GM04503 (cell line): ENCODE results near the gene PCYOX1L.

Experiments used
- DNase-seq: peaks from one replicate; pipeline ENCODE4 v3.0.0-alpha.2; 2012; ENCODE audit warnings: low read depth

PCYOX1L gene

DNA sequence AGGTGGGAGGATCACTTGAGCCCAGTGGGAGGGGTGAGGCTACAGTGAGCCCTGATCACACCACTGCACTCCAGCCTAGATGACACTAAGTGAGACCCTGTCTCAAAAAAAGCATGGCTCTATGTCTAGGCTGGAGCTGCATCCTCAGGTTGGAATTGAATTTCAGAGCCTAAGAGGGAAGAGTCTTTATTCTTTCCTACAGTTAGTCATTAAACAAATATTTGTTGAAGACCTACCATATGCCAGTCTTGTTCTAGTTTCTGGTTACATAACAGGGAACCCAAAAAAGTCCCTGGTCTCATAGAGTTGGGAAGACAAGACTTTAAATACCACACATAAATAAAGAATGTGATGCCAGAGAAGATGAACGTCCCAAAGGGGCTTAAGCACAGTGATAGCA is 19.5 kb upstream of the PCYOX1L start:
- no peak for DNase-seq

DNA sequence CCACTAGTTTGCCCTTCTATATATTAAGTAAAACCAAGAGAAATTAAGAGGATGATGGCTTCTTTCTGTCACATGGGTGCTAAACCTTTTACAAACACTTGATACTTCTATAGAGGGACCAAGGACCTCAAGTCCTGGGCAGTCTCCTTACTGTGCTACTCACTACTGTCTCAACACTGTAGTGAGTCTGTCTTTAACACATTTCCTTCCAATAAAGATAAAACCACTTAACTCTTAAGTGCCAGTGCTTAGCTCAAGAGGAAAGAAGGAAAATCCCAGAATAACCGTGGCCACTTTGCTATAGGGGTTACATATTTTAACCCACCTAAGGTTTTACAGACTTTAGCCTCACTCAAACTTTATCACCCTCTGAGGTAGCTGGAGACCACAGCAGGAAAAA is 16.9 kb upstream of the PCYOX1L start:
- DNase-seq: no peak

DNA sequence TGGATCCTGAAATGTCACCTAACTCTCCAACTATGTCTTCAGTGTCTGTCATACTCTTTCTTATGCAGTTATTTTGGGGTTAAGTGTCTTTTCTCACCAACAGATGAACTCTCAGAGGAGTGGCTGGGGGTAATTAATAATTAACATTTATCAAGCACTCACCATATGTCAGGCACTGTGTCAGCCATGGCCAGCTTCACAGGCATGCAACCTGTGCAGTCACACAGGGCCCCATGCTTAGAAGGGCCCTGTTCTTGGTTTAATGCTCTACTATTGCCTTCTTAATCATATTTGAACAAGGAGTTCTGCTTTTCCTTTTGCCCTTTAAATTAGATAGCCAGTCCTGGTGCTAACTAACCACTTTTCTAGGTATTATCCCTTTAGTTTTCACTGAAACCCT is 16.0 kb upstream of the PCYOX1L start:
- DNase-seq: no peak

DNA sequence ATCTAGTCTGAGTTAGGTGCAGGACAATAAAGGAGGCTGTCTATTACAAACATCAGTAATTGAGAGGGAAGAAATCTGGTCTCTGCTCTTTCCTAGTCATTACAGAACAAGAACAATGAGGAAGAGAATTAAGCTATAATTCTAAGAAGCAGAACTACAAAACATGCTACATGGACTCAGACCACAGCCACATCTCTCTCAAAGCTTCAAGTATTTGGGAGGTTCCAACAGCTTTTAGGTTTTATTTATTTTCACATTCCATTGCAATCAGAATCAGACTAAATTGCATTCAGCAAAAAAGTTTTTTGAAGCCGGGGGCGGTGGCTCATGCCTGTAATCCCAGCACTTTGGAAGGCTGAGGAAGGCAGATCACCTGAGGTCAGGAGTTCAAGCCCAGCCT is 13.7 kb upstream of the PCYOX1L start:
- DNase-seq: no peak

DNA sequence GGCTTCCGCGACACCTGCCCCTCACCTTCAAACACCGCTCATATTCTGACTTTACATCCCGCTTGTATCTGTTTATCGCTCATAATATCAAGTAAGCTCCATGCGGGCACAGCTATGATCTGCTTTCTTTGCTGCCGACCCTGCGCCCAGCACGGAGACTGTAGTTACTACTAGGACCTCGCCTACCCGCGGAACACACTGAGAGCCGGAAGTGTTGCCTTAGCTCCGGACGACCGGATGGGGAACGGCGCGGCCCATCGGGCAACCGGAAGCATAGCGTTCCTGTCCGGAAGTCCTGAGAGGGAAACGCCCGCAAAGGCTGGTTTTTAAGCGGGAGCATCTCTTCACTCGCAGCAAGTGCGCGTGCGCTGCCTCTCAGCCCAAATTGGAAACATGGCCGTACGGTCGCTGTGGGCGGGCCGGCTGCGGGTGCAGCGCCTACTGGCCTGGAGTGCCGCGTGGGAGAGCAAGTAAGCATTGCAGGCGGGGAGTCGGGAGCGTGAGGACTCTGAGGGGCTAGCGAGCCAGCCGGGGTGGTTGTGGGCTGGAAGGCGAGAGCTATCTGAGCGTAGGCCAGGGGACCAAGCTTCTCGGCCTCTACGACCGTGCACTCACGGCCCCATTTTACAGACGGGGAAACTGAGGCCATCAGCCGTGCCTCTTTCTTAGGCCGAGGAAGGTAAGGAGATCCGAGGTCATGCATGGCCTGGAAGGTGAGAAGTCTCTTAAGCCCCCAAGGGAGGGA is 12.5 kb upstream of the PCYOX1L start, which contains the start of gene GRPEL2:
Gene GRPEL2, plus strand, starts transcription at position 353 of the 745 bp plus-strand sequence. Its CDS starts 41 bp downstream, at position 394.
- peak; percentile 83 for DNase-seq

DNA sequence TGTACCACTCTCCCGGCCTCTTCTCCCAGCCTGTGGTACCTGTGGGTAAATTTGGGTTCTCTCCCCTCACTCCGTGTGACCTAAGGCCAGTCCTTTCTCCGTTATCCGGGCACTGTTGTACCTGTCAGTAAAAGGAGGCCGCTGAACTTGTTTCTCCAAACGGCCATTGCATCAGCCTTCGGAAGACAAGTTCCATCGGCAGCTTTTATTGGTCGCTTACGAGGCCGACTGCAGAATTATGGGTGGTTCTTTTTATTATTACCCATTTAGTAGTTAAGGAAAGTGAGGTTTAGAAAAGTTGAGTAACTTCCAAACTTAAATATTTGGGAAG is 12.0 kb upstream of the PCYOX1L start:
- no peak for DNase-seq

DNA sequence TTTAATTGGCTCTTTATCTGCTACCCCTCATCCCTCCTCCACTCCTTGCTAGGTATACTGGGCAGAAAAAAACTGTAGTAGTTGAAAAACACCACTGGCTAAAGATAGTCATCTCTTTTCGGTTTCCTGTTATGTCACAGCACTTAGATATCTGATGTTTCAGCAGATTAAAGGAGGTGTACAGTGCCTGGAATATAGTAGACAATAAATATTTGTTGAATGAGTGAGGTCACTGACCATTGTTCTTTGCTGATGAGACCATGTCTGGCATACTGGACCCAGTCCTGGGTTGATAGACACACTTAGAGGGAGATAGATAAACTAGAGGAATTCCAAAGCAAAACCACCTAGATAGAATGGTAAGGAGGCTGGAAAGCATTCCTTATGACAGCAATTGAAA is 9.3 kb upstream of the PCYOX1L start:
- no peak for DNase-seq

DNA sequence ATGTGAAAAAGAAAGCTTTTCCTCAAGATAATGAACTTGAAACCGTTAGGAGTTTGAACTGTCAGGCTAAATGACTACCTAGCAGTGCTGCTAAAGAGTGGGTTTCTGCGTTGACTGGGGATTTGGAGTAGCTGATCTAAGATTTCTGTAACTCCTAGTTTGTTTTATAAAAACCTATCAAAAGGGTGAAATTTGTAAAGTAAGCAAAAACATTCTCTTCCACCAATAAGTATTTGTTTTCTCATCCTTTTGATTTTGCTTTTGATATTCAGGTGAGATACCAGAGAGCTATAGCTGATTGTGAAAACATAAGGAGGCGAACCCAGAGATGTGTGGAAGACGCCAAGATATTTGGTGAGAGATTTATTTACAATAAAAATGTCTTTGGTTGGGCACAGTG is 8.5 kb upstream of the PCYOX1L start:
- no peak for DNase-seq

DNA sequence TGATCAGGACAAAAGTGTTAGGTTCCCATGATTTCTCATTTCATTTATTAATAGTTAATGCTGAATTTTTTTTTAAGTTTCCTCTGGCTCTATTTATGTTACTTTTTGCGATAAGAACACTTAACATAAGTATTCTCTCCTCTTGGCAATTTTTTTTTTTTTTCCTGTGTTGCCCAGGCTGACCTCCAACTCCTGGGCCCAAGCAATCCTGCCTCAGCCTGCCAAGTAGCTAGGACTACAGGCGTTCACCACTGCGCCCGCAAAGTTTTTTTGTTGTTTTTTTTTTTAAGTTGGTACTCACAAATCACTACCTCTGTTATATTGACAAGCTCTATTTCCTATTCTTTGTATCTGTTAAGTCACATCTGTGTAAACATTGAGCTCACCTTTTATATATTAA is 5.7 kb upstream of the PCYOX1L start:
- no peak for DNase-seq

DNA sequence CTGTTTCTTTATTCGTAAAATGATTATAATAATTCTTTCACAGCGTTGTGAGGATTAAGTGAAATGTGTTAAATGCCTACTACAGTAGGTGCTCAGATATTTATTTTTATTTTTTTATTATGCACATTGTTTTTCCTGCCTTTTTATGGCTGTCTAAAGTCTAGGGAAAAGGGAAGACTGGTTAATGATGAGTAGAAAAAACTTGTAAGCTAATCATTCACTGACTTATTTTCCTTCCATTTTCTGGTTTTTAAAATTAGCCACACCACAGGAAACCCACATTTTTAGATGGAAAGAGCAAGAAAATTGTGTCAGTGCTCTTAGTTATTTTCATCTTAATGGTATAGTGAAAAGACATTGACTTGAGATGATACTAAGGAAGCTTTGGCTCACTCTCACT is 3.9 kb upstream of the PCYOX1L start:
- no peak for DNase-seq

DNA sequence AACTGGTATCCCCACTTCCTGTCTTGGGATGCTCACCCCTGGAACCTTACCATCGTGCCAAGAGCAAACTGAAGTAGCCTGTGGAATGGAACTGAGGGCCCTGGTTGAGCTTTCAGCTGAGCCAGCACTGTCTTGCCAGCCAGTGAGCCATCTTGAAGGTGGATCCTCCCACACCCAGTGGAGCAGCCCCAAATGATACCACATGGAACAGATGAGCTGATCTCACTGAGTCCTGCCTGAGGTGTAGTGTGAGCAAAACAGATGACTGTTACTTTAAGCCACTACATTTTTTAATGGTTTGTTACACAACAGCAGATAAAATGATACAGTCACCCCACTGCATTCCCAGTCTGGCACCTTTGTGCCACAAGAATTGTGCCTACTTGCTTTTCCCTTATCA is 2.2 kb upstream of the PCYOX1L start:
- no peak for DNase-seq

DNA sequence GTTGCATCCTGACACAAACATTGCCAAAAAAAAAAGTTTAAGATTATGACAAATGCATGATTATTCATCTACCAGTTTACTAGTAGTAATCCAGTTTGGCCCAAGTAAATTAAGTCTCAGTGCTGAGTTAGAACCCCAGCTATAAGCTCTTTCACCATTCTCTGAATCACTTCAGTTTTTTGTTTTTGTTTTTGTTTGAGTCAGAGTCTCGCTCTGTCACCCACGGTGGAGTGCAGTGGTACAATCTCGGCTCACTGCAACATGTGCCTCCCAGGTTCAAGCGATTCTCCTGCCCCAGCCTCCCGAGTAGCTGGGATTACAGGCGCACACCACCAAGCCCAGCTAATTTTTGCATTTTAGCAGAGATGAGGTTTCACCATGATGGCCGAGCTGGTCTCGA is 1.5 kb upstream of the PCYOX1L start:
- DNase-seq: no peak

DNA sequence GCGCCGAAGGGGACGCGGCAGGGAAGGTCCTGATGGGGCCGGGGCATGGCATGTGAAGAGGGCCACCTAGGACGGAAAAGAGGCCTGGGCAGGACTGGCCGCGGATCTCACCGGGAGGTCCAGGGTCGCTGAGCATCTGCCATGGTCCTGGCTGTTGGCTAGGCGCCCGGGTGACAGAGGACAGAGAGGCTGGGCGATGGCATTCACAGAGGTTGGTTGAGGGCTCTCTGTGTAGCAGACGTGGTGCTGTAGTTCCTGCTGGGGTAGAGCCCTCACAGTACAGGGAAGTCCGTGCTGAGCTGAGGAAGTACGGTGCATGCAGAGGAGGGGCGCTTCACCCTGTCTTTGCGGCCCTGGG is 427 bp downstream of the PCYOX1L start:
- DNase-seq: no peak

DNA sequence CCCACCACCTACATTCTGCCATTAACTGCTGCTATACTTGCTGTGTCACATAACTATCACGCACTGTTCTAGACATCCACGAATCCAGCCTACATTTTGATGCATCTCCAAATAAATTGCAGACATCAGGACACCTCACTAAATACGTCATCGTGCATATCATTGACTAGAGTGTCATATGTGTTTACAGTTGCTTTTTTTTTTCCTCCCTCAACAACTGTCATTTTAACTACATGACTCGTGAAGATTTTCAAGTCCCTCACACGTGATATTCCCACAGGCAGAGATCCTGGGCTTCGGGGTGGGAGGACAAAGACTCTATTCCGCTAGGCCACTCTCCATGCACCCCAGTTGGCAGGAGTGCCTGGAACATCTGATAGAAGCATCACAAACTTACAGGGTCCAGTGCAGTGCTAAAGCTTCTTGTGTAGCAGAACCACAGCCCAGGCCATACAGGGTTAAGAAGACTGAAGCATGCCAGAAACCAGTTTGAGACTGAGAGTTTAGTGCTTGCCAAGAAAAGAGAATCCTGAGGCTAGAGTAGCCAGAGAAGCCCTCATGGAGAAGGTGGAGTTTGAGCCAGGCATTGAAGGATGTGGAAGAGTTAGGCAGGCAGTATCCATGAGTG is 1.1 kb downstream of the PCYOX1L start:
- DNase-seq: no peak

DNA sequence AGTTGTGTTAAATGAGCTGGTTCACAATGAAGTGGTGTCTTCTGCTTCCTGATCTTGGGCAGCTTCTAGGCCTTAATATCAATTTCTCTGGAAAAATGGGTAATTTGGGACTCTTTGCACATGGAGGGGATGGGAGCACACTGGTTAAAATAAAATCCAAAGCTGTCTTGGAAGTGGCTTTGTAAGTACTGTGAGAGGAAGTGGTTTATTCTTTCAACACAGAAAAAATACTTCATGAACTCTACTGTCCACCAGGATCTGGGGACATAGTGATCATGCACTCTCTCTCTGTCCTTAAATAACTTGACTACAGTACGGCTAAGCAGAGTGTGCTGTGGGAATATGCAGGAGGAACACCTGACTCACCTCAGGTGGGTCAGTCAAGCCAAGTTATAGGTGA is 2.4 kb downstream of the PCYOX1L start:
- DNase-seq: no peak

DNA sequence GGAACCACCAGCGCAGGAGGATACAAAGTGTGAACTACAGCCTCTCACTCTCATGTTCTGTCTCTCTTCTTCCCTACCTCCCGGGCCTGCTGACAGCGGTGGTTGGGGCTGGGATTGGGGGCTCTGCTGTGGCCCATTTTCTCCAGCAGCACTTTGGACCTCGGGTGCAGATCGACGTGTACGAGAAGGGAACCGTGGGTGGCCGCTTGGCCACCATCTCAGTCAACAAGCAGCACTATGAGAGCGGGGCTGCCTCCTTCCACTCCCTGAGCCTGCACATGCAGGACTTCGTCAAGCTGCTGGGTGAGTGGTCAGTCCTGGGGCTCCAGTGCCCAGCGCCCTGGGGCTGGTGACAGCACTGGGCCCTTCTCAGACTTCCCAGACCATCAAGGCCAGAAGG is 4.7 kb downstream of the PCYOX1L start:
- no peak for DNase-seq

DNA sequence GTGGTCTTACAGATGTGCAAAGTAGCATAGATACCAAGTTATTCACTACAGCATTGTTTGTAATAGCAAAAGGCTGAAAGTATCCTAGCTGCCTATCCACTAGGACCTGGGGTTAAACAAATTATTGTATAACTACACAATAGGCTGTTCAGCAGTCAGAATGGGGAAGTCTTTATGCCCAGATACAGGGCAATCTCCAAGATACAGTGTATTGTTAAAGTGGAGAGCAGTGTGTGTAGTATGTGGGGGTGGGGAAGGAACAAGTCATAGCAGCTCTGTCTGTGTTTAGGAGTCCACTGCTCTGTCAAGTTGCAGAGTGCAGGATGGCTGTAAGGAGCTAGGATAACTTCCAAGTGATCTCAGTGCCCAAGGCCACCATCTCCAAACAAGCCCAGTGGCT is 5.5 kb downstream of the PCYOX1L start:
- DNase-seq: no peak

DNA sequence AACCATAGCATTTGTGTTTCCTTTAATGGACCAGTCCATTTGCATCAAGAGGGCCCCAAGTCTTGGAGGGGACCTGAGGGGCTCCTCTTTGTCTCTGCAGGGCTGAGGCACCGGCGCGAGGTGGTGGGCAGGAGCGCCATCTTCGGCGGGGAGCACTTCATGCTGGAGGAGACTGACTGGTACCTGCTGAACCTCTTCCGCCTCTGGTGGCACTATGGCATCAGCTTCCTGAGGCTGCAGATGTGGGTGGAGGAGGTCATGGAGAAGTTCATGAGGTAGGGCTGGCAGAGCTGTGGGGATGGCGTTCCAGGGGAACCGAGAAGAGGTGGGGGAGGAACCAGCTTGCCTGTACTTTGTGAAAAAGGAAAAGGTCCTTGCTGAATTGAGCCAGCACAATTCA is 6.1 kb downstream of the PCYOX1L start:
- DNase-seq: no peak

DNA sequence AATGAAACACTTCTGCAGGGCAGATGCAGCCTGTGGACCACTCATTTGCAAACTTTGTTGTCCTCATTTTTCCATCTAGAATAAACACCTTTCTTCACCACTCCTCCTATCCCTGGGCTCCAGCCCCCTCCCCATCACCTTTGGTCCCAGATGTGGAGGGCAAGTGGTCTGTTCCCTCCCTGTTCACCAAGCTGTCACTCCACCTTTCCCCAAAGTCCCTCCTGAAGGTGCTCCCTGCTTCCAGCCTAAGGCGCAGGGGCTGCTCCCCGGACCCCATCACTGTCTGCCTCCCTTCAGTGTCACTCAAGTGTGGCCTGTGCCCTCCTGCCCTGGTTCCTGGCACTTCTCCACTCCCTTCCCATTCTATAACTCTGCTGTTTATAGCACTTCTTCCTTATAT is 6.9 kb downstream of the PCYOX1L start:
- no peak for DNase-seq

DNA sequence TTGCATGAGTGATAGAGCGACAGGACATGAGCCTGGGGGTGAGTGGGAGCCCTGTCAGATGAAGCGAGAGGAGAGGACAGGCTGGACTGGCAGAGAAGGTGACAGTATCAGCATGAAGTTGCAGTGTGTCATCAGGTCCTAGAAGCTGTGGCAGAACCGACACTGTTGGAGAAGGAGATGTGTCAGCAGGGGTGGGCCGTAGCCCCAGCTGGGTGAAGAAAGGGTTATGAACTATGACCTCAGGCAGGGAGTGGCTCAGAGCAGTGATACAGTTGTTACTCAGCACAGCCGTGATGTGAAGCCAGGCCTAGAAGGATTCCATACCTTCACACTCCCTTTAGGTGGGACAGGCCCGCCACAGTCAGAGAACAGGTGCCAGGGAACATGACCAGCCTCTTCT is 7.6 kb downstream of the PCYOX1L start:
- DNase-seq: no peak

DNA sequence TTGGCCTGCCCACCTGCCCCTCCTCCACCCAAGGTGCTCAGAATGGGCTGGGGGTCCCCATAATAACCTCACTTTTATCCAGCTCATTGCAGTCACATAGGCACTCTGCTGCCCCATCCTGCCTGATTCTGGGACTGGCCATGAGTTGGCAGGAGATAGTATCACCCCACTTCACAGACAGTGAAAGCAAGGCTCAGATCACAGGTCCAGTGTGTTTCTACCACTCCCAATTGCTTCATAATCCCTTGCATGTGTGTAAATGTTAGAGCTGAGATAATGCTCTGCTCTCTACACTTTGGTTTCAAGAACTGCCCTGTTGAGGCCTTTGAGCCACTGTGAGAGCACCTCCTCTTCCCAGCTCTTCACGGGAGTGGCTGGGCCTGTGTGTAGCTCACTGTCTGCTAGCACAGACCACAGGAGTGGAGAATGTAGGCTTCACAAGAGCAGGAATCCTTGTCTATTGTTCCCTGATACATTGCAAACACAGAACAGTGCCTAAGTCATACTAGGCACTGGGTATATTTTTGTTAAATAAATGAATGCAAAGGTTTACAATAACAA is 8.4 kb downstream of the PCYOX1L start:
- DNase-seq: no peak

DNA sequence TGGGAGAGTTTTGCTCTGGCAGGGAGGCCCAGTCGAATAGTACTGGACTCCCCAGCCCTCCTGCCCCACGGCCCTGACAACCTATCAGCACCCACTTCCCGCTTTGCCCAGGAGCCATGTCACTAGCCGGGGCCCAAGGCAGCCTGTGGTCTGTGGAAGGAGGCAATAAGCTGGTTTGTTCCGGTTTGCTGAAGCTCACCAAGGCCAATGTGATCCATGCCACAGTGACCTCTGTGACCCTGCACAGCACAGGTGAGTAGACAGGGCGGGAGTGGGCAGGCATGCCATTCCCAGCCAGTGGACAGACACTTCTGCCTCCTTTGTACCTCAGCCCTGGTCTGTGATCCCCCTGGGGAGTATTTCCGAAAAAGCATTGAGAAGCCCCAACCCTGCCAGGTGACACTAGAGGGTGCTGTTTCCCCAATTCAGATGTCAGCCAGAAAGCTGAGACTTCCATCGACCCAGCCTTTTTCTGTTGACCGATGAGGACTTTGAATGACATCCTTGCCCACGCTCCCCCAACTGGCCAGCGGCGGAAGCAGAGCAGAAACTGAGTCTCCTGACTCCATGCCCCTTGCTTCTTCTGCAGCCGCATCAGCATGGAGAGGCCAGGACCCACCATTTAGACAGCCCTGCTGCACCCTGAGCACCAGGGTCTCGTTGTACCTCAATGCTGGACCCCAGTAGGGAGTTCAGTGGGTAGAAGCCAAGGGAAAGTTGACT is 9.6 kb downstream of the PCYOX1L start:
- no peak for DNase-seq

DNA sequence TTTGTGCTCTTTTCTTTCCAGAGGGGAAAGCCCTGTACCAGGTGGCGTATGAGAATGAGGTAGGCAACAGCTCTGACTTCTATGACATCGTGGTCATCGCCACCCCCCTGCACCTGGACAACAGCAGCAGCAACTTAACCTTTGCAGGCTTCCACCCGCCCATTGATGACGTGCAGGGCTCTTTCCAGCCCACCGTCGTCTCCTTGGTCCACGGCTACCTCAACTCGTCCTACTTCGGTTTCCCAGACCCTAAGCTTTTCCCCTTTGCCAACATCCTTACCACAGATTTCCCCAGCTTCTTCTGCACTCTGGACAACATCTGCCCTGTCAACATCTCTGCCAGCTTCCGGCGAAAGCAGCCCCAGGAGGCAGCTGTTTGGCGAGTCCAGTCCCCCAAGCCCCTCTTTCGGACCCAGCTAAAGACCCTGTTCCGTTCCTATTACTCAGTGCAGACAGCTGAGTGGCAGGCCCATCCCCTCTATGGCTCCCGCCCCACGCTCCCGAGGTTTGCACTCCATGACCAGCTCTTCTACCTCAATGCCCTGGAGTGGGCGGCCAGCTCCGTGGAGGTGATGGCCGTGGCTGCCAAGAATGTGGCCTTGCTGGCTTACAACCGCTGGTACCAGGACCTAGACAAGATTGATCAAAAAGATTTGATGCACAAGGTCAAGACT is 10.3 kb downstream of the PCYOX1L start:
- DNase-seq: no peak
